GM12873 (cell line): ENCODE measurements around the gene VDAC2.

Experiments
- TF ChIP-seq, protein P1 (sequence below): IDR thresholded peaks from 2 replicates; pipeline ENCODE4 v1.5.1; 2012; ENCODE audit warnings: low read depth, mild to moderate bottlenecking, moderate library complexity, low read length, control low read depth; ENCODE audit not compliant: insufficient read depth; ENCODE audit errors: missing control alignments

The VDAC2 gene

DNA sequence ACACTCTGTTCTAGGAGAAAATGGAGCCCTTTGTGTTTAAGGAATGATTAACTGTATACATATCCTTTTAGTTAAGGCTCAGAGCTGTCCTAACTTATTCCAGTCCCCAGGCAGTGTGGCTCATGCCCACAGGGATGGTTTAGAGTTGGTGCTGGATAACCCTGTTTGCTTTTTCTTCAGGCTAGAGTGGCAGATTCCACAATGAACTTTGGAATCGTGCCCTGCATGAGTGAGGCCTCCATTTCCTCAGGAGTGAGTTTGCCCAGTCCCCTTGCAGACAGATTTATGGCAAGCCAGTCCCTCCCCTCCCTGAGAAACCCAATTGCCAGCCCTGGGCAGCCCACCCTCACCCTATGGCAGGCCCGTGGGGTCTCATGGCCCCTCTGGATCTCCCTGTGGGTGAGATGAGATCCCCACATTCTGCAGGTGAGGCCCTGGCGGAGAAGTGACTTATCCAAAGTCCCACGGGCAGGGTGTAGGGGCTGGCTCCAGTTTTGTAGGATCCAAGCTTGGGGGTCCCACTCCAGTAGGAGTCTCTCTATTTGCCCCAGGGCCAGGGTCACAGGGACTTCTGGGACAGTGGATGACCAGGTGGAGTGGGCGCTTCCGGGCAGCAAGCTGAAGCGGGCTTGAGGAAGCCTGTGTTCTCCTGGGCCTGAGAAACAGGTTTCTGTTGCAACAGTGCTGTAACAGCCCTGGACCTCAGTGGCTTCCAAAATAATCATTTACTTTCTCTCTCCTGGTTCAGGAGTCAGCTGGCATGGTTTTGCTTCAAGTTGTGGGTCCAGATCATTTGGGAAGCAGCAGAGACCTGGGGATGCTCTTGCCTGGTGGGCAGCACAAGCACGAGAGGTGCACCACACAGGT, 34.1 kb downstream of the VDAC2 start:
- TF ChIP-seq, protein P1, sequence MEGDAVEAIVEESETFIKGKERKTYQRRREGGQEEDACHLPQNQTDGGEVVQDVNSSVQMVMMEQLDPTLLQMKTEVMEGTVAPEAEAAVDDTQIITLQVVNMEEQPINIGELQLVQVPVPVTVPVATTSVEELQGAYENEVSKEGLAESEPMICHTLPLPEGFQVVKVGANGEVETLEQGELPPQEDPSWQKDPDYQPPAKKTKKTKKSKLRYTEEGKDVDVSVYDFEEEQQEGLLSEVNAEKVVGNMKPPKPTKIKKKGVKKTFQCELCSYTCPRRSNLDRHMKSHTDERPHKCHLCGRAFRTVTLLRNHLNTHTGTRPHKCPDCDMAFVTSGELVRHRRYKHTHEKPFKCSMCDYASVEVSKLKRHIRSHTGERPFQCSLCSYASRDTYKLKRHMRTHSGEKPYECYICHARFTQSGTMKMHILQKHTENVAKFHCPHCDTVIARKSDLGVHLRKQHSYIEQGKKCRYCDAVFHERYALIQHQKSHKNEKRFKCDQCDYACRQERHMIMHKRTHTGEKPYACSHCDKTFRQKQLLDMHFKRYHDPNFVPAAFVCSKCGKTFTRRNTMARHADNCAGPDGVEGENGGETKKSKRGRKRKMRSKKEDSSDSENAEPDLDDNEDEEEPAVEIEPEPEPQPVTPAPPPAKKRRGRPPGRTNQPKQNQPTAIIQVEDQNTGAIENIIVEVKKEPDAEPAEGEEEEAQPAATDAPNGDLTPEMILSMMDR, result no peak

DNA sequence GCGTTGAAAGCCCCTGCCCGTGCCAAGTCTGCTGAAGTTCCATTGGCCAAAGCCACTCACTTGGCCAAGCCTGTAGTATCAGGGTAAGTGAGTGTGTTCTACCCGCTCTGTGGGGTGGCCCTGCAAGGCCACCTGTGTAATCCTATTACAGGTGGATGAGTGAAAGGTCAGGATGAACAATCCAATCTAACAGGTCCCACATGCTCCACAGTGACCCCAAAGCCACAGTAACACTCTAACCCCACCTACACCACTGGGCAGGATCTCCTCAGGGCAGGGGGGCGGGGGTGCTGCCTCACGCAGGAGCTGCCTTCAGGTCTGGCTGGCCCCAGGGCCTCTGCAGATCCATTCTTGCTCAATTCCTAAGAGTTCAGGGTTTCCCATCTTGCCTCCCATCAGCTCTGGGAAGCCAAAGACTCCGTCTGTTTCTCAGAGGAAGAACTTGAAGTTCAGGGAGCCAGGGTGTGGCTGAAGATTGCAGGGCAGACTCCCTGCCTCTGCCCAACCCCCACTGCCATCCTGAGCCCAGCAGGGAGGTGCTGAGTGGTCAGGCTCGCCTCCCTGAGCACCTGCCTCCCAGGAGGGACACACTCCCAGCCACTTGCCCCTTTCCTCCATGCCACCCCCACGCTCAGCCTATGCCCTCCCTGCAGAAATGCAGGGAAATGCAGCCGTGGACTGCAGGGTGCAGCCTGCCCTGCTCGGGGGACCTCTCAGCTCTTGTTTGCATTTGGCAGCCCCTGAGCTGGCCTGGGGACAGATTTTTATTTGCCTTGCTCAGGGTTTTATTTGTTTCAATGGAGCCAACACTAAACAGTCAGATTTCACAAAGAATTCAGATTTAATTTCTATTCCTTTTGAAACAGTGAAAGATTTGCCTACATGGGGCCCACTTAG, 35.0 kb downstream of the VDAC2 start:
- TF ChIP-seq, protein P1, result no peak

DNA sequence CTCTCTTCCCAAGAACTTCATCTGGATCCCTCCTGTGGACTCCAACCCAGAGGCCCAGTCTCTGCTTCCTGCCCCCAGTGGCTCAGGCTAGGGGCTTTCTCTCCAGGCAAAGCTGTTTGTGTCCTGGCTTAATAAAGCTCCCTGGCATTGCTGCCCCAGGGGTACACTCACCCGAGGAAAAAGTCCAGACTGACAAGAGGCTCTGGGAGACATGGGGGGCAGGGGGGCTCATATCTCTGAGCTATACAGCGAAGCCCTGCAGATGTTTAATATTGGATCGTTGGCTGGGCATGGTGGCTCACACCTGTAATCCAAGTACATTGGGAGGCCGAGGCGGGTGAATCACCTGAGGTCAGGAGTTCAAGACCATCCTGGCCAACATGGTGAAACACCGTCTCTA, 35.9 kb downstream of the VDAC2 start:
- TF ChIP-seq, protein P1, result no peak

DNA sequence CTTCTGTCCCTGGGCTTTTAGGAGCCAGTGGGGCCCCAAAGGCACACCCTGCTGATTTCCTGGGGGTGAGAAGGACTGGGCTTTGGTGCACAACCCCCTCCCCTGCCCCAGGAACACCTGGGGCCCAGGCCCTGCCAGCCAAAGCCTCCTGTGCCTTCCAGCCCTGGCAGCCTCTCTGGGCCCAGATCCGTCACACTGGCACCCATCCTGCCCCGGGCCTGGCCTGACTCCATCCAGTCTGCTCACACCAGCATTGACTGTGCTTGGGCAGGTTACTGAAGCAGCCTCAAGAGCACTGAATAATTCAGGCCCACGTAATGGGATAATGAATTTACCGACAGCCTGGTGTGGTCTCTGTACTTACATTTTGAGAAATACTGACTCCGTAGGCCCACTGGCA, 37.2 kb downstream of the VDAC2 start:
- TF ChIP-seq, protein P1, result no peak

DNA sequence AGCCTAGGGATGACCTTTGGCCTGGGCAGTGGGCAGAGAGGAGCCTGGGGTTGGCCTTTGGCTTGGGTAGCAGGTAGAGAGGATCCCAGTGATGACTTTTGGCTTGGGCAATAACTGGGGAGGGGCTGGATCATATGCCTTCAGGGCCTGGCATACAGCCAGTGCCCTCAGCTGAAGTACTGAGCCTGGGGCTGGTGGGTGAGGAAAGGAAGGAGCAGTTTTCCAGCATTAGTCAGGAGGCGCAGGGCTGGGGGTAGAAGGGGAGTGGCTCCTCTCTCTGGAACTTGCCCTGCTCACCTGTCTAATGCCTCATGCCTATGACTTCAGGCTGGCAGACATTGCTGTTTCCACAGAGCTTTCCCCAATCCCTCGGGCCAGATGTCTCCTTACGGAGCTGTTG, 40.3 kb downstream of the VDAC2 start:
- TF ChIP-seq, protein P1, result no peak

DNA sequence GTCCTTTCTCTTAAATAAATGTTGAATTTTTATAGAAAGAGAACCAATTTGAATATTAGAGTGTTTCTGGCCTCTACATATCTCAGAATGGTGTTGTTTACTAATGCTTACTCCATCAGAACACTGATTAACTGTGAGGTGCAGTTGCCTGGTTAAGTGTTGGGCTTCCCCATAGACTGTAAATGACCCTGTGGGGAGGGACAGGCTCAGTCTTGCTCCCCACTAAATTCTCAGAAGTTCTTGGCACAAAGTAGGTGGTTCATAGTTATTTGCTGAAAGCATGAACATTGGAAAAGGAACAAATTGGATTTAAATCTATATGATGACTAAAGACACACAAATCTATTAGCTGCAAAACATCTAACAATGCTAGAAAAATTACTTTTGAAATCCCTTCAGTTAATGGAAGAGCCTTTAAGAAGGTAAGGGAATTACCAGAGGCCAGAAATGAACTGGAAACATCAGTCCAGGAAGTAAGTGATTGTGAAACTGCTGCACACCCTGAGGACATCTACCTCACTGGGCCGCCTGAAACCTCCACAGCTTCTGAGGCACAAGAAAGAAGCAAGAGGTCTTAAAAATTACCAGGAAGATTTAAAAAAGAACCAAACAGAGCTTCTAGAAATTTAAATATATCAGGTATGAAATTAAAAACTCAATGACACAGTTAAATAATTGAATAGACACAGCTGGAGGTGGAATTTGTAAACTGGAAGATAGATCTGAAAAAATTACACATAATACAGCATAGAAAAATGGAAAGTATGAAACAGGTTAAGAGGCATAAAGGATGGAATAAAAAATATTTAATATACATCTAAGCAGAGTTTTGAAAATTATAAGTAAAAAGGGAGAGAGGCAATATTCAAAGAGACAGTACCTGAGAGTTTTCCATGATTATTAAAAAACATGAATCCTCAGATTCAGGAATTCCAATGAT, 43.0 kb downstream of the VDAC2 start:
- TF ChIP-seq, protein P1, result no peak

DNA sequence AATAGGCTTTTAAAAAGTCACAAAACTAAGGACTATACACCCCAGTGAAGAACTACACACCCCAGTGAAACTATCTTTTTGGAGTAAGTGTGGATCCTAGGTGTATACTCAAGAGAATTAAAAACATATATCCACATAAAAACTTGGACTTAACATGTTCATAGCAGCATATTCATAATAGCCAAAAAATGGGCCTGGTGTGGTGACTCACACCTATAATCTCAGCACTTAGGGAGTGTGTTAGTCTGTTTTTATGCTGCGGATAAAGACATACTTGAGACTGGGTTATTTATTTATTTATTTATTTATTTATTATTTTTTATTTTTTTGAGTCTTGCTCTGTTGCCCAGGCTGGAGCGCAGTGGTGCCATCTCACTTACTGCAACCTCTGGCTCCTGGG, 44.1 kb downstream of the VDAC2 start:
- TF ChIP-seq, protein P1, result no peak
